ENCODE data around the gene TPRA1.

The TPRA1 gene

DNA sequence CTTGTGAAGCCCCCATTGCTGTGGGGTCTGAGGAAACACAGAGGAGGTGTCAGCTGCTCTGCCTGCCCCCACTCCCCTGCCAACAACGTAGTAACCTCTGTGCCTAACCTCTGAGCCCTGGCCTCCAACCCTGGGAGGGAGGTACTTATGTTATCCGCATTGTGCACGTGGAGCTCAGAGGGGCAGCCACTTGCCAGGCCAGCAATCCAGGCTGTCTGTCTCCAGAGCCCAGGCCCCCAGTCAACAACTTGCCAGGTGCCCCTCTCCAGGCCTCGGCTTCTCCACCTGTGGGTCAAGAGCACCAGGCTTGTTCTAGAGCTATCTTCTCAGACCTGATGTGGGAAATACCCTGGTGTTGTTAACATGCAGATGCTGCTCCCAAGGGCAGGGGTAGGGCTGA is 2.7 kb downstream of the TPRA1 start:
- H3K4me2 ChIP-seq (ENCODE audit: insufficient read depth, low read length): peak overlapping the region; percentile 24; the same call in 1 of the 2 replicates
- peaks cover 31% of the 10 kb centered on the region for H3K4me1 ChIP-seq (ENCODE audit: insufficient read depth, low read length)
- peaks cover 20% of the 10 kb centered on the region for H3K36me3 ChIP-seq (ENCODE audit: insufficient read depth, low read length)
- DNase-seq (no peak), ATAC-seq (ENCODE audit: insufficient read depth, low read depth) (no peak)
- no peak overlapping the region for H3K27ac ChIP-seq (ENCODE audit: low read length)
- H4K20me1 ChIP-seq (ENCODE audit: insufficient read depth, low read length): peaks cover 51% of the 10 kb centered on the region
- no peaks in the 10 kb centered on the region for H3K27me3 ChIP-seq (ENCODE audit: insufficient read depth, low read length, poor library complexity)
- no peak overlapping the region for H3K9ac ChIP-seq (ENCODE audit: low read depth, low read length)
- no peak for TF ChIP-seq CTCF (IDR thresholded peaks at IDR 0.05; ENCODE audit: borderline replicate concordance, extremely low read depth, low read length, poor library complexity, severe bottlenecking)
- TF ChIP-seq EZH2 (IDR thresholded peaks at IDR 0.05; ENCODE audit: borderline replicate concordance, low read depth, low read length, severe bottlenecking): no peak
- no peaks in the 10 kb centered on the region for H3K9me3 ChIP-seq (ENCODE audit: insufficient read depth, low read length, severe bottlenecking)
- peaks cover 72% of the 10 kb centered on the region for H3K79me2 ChIP-seq (ENCODE audit: insufficient read depth, low read length)
- H2AFZ ChIP-seq (ENCODE audit: low read depth, low read length): no peak overlapping the region
- H3K4me3 ChIP-seq (ENCODE audit: low read depth in 1 of 2, low read length in 2 of 2): no peak overlapping the region

DNA sequence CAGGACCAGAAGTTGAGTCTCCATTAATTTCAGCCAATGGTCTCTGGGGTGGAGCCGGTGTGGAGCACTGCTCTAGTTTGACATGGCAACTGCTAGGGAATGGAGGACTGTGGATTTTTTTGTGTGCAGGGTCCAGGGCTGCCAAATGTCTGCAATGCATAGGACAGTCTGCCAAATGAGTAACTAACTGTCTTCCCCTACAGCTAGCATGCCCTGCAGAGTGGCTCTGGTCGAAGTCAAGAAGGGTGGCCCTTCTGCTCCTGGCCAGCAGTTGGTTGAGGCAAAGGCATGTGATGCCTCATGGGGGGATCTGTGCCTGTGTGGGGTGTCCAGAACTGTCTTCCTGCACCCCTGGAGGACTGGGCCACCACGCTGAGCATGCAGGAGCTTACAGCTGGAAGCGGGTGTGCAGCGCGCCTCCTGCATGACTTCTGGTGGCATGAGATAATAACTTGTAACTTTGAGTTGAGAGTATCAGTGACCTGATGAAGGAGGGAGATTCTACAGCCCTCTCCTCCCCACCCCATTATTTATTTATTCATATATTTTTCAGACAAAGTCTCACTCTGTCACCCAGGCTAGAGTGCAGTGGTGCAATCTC is 4.6 kb downstream of the TPRA1 start:
- DNase-seq: no peak
- no peak for TF ChIP-seq EZH2 (IDR thresholded peaks at IDR 0.05; ENCODE audit: borderline replicate concordance, low read depth, low read length, severe bottlenecking)
- no peak for TF ChIP-seq CTCF (IDR thresholded peaks at IDR 0.05; ENCODE audit: borderline replicate concordance, extremely low read depth, low read length, poor library complexity, severe bottlenecking)
- Histone ChIP-seq H3K79me2 (ENCODE audit: insufficient read depth, low read length) (peaks cover 82% of the 10 kb centered on the region), H3K4me2 (ENCODE audit: insufficient read depth, low read length) (no peak overlapping the region), H3K9ac (ENCODE audit: low read depth, low read length) (no peak overlapping the region), H3K36me3 (ENCODE audit: insufficient read depth, low read length) (peaks cover 24% of the 10 kb centered on the region), H3K4me3 (ENCODE audit: low read depth in 1 of 2, low read length in 2 of 2) (no peak overlapping the region), H3K27ac (ENCODE audit: low read length) (no peak overlapping the region), H3K27me3 (ENCODE audit: insufficient read depth, low read length, poor library complexity) (no peaks in the 10 kb centered on the region), H3K4me1 (ENCODE audit: insufficient read depth, low read length) (peaks cover 18% of the 10 kb centered on the region), H2AFZ (ENCODE audit: low read depth, low read length) (no peak overlapping the region), H4K20me1 (ENCODE audit: insufficient read depth, low read length) (peaks cover 57% of the 10 kb centered on the region), H3K9me3 (ENCODE audit: insufficient read depth, low read length, severe bottlenecking) (no peaks in the 10 kb centered on the region)
- no peak for ATAC-seq (ENCODE audit: insufficient read depth, low read depth)

DNA sequence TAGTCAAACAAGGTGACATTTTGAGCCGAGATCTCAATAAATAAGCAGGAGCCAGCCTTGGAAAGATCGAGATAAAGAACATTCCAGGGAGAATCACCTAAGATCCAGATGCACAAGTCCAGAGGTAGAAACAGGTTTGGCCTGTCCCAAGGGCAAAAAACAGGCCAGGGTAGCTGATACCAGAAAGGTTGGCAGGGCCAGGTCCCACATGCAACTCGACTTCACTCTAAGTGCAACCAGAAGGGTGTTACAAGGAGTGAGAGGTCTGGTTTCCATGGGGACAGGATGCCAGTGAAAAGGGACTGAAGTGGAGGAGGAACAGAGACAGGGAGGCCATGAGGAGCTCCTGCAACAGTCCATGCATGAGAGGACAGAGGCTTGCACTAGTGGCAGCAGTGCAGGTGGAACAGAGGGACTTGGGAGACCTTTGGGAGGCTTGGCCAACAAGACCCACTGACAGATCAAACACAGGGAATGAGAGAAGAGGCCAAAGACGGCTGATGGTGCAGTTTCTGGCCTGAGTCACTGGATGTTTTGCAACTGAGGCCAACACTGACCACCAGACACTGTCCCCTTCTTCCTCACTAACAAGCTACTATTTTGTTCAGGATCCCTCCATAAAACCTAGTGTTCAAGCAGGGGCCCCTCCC is 5.2 kb downstream of the TPRA1 start:
- Histone ChIP-seq H3K9ac (ENCODE audit: low read depth, low read length) (no peak overlapping the region), H3K79me2 (ENCODE audit: insufficient read depth, low read length) (peaks cover 86% of the 10 kb centered on the region), H2AFZ (ENCODE audit: low read depth, low read length) (no peak overlapping the region), H3K9me3 (ENCODE audit: insufficient read depth, low read length, severe bottlenecking) (no peaks in the 10 kb centered on the region), H4K20me1 (ENCODE audit: insufficient read depth, low read length) (peaks cover 63% of the 10 kb centered on the region), H3K27me3 (ENCODE audit: insufficient read depth, low read length, poor library complexity) (no peaks in the 10 kb centered on the region), H3K4me2 (ENCODE audit: insufficient read depth, low read length) (no peak overlapping the region), H3K27ac (ENCODE audit: low read length) (no peak overlapping the region), H3K4me3 (ENCODE audit: low read depth in 1 of 2, low read length in 2 of 2) (no peak overlapping the region), H3K36me3 (ENCODE audit: insufficient read depth, low read length) (peaks cover 30% of the 10 kb centered on the region), H3K4me1 (ENCODE audit: insufficient read depth, low read length) (peaks cover 18% of the 10 kb centered on the region)
- DNase-seq (no peak), ATAC-seq (ENCODE audit: insufficient read depth, low read depth) (no peak)
- TF ChIP-seq EZH2 (IDR thresholded peaks at IDR 0.05; ENCODE audit: borderline replicate concordance, low read depth, low read length, severe bottlenecking) (no peak), CTCF (IDR thresholded peaks at IDR 0.05; ENCODE audit: borderline replicate concordance, extremely low read depth, low read length, poor library complexity, severe bottlenecking) (no peak)
